GM18868 (cell line): ENCODE data around the gene BLID.

Experiments used
- ATAC-seq: cut with Tn5 transposase; IDR thresholded peaks from one replicate; pipeline ENCODE4 v1.9.1; 2021; ENCODE audit warnings: mild to moderate bottlenecking, moderate library complexity; ENCODE audit not compliant: unreplicated experiment

The BLID gene

GRCh38 chr11:122140500-122140899 lies 24.5 kb upstream of the BLID start:
- no peak for ATAC-seq

DNA sequence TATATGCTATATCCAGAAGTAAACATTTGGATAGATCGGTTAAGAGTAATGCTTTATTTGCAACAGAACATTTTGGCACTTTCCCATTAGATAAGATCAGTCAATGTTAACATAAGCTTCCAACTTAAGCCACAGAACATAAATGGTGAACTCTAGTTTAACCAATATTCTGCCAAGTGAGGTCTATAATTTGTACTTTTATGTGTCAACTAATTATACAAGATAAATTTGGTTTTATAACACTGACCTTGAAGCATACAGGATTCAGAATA lies 23.5 kb upstream of the BLID start:
- ATAC-seq: no peak

DNA sequence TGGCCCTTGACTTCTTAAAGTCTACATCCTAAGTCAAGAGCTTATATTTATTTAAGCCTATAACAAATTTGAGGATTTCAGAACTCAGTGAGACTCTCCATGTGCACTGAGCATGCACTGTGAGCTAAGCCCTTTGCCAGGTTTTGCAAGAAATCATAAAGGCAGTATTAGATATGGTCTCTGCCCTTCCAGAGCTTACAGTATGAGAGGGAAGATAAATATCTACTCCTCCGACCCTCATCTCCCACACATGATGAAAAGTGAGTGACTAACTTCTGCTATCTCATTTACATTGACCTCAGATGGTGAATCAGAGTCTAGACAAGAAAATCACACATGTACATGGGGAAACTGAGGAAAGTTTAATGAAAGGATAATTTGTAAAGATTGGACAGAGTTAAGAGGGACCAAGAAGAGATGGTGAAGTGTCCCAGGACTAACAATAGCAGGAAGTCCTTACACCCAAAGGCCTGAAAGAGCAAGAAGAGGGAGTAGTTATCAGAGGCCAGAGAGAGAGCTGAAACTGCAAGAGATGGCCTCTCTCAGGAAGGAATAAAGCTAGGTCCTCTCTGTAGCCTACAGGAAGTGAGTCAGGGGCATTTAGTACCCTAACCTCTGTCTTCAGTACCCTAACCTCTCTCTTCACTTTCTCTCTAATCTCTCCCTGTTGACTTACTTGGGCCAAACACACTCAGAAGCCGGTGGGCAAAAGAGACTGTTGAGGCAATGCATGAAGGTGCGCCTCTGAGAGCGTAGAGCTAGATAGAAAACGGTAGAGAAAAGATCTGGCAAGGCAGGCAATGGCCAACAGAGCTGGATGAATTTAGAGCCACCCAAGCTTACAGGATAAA lies 23.0 kb upstream of the BLID start:
- ATAC-seq: no peak

GRCh38 chr11:122137078-122137793 lies 21.2 kb upstream of the BLID start:
- ATAC-seq: no peak

DNA sequence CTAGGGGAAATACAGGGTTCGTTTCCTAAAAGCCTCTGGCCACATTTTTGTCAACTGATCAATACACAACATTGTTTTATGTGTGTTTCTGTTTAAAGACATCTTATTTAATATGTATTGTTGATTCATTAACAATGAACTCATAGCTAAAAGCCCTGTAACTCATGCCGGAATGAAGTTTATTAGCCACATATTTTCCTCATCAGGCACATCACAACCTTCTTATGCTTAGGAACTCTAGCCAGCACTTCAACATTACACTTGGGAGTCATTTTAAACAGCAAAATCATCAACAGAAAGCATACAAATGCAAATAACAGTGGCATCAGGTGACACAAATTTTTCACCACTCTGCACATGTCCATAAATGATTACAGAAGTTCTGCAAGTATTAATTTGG lies 15.1 kb upstream of the BLID start:
- no peak for ATAC-seq

- no peak for ATAC-seq
Observed at GRCh38 chr11:122128146-122128545, 12.1 kb upstream of the BLID start.

- ATAC-seq: no peak
Observed at GRCh38 chr11:122127020-122127419, 11.0 kb upstream of the BLID start.

DNA sequence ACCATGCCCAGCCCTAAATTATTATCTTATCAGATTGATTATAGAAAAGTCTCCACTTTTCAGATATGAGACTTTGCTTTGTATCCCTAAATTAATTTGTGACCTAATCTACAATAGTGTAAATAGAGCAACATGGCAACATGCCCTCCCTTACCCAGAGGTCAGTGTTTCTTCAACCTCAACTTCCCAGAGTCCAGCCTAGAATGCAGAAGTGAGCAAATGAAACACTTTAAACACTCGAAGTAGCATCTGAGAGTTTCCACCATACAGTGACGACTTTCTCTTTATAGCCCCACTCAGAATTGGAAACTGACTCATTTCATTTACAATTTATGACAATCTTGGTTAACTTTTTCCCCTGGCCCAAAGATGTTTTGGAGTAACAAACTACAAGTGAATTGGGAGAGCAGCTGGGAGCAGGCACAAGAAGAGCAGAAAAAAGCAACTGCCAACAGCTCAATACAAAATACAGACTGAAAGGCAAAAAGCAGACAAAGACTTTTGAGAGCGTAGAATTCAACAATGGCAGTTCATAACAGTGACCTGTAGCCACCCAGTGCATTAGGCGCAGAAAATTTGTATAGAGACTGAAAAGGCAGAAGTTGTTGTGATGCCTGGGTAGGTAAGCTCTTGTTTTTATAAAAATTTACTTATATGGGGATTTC lies 10.1 kb upstream of the BLID start:
- ATAC-seq: no peak

- ATAC-seq: no peak
Observed at GRCh38 chr11:122123263-122123929, 7.4 kb upstream of the BLID start.

DNA sequence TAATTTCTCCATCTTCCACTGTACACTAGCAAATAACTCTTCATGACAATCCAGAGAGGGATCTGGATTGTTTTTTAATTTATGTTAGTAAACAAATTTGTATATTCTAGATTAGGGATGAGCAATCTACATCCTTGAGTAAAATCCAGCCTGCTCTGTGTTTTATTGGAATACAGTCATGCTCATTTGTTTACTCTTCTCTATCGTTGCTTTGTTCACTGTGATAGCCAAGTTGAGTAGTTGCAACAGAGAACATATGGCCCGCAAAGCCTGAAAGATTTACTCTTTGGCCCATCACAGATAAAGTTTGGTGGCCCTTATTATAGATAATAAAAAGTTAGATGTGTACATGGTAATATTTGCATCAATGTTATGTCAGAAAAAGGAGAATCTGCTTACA lies 6.2 kb upstream of the BLID start:
- ATAC-seq: no peak

GRCh38 chr11:122120096-122120495 lies 4.1 kb upstream of the BLID start:
- no peak for ATAC-seq

- ATAC-seq: no peak
Observed at GRCh38 chr11:122116591-122116990, 576 bp upstream of the BLID start.

DNA sequence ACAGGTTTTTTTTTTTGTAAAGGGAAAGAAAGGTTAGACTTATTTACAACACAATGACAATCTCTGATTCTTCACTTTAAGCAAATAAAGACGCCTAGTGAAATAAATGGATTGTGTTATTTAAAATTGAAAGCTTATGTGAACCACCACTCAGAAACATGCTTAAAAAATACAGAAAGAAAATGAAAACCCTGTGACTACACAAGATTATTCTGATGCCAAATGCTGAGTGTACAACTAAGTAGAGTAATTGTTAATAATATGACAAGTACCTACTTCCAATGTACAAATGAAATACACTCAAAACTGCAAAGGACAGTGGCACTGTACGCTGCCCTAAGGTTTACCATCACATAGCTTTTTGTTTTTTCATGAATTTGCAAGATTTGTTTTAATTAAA lies 1.0 kb downstream of the BLID start:
- ATAC-seq: no peak

DNA sequence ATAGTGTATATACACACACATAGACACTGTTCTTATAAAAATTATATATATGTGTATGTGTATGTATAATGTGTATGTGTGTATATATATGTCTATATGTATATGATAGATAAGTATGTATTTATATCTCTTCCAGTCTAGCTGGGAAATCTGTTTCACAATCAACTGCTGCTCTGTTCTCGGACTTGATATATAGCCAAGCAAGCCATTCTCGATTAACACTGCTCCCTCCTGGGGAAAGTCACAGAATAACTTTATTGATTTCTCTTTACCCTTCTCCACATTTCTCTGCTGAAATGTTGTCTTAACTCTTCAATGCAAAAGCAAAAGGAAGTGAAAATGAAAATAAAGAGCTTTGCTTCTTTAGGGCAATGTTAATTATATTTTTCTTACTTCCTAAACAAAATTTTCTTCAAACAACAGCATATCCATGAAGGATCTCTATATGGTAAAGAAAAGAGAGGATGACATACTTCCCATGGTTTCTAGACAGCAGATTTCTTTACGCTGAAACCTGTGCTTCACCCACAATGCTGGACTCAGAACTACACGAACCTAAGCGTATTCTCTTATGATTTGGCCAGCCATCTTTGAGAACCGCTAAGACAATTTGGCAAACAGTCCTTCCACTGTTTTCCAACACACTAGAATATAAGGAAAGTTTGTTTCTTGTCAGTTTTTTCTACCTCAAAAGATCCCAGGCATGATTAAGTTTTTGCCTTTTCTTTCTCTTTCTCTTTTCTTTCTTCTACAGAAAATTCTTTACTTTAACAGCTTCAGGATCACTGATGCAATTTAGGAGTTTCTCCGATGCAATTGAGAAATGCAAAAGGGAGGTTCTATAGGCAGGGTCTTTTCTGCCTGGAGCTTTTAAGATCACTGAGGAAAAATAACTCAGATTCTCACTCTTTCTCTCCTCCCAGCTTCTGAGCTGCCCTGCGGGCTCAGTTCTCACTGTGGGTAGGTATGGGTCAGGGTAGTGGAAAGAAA lies 1.9 kb downstream of the BLID start:
- ATAC-seq: no peak

- ATAC-seq: no peak
Observed at GRCh38 chr11:122112470-122113365, 3.3 kb downstream of the BLID start.

- no peak for ATAC-seq
Observed at GRCh38 chr11:122109932-122110331, 6.1 kb downstream of the BLID start.

GRCh38 chr11:122108828-122109227 lies 7.2 kb downstream of the BLID start:
- no peak for ATAC-seq

DNA sequence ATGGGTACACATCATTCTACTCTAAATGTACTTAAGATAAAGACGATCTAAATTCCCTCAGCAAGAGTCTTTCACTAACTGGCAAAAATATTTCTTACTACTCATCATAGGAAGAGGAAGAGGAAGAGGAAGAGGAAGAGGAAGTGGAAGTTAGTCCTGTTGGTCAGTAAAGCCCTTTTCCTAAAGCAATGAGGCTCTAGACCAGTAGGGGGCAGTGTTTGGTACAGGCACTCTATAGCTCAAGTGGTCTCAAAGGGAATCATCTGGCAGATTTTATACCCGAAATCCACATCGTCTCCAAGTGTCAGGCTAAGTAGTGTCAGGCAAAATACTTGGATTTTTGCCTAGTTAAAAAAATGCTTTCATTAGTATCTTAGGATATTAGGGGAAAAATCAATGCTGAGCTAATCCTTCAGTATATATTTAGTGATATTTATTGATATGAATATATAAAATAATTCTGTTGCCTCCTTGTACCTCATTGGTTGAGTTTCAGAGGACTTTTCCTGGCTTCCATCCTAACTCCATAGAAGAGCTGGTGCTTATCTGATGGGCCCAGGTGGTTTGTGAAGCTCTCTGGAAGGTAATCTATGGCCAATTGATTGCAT lies 7.7 kb downstream of the BLID start:
- ATAC-seq: no peak

DNA sequence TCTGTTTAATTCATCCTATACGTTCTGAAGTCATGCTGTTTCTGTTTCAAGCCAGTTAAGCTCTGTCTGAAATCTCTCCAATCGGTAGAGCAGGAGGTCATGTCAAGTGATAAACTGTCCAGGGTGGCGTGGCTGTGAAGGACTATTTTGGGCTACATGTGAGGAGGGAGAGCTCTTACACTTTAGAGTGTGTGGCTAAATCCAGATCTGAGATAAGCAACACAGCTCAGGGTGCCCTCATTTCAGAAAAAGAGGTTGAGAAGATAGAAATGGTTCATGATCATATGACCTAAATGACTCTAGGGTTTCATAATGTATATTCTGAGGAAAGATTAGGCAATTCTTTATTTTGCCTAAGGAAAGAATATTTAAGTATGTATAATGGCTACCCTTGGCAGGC lies 8.4 kb downstream of the BLID start:
- no peak for ATAC-seq
